Measurements from ENCODE around the gene TMEM175.

The TMEM175 gene

GRCh38 chr4:968621-969394, 36.5 kb downstream of the TMEM175 start (continued):
- TF ChIP-seq, protein P1, sequence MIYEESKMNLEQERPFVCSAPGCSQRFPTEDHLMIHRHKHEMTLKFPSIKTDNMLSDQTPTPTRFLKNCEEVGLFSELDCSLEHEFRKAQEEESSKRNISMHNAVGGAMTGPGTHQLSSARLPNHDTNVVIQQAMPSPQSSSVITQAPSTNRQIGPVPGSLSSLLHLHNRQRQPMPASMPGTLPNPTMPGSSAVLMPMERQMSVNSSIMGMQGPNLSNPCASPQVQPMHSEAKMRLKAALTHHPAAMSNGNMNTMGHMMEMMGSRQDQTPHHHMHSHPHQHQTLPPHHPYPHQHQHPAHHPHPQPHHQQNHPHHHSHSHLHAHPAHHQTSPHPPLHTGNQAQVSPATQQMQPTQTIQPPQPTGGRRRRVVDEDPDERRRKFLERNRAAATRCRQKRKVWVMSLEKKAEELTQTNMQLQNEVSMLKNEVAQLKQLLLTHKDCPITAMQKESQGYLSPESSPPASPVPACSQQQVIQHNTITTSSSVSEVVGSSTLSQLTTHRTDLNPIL (CRISPR knock-in tag; IDR thresholded peaks at IDR 0.05; ENCODE audit: low read depth), result no peak
- TF ChIP-seq ESRRG (CRISPR knock-in tag; IDR thresholded peaks at IDR 0.05), result no peak
- TF ChIP-seq SNAI2 (CRISPR knock-in tag; IDR thresholded peaks at IDR 0.05), result no peak
- no peak for TF ChIP-seq ZFP30 (CRISPR knock-in tag; IDR thresholded peaks at IDR 0.05)
- no peak for TF ChIP-seq ZNF70 (CRISPR knock-in tag; IDR thresholded peaks at IDR 0.05)
- TF ChIP-seq POU6F1 (CRISPR knock-in tag; IDR thresholded peaks at IDR 0.05; ENCODE audit: borderline replicate concordance, low read depth), result no peak
- no peak for TF ChIP-seq TCF4 (CRISPR knock-in tag; IDR thresholded peaks at IDR 0.05; ENCODE audit: borderline replicate concordance)
- no peak for TF ChIP-seq PATZ1 (CRISPR knock-in tag; IDR thresholded peaks at IDR 0.05; ENCODE audit: borderline replicate concordance)
- TF ChIP-seq ISL1 (CRISPR knock-in tag; IDR thresholded peaks at IDR 0.05), result no peak
- no peak for TF ChIP-seq GLIS3 (CRISPR knock-in tag; IDR thresholded peaks at IDR 0.05)

DNA sequence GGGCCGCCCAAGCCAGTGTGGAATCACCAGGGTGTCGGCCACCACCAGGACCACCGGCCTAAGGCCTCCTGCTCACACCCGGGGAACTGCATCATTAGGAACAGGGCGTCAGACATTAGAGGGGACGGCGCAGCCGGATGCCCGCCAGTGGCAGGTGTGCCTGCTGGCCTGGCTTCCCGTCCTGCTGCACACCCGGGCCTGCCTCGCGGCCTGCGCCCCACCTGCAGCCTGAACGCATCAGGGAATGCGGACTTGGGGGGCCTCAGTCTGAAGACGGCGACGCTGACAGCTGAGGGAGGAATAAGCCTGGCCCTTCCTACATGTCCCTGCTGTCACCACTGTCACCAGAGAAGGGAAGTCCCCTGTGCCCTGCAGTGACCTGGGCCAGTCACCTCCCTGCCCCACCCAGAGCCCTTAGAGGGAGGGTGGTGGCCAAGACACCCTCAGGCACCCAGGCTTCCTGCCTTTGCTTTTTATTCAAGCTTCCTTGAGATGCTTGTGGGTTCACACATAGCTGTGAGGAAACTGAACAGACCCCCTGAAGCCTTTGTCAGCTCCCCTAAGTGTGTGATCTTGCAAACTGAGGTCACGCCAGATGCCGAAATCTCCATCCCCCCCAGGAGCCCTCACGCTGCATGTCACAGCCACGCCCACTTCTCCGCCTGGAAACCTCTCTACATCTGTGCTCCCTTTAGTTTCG, 37.9 kb downstream of the TMEM175 start:
- TF ChIP-seq PPARA (CRISPR knock-in tag; IDR thresholded peaks at IDR 0.05; ENCODE audit: borderline replicate concordance) (no peak), OSR1 (CRISPR knock-in tag; IDR thresholded peaks at IDR 0.05) (no peak), TCF4 (CRISPR knock-in tag; IDR thresholded peaks at IDR 0.05; ENCODE audit: borderline replicate concordance) (no peak), BACH2 (CRISPR knock-in tag; IDR thresholded peaks at IDR 0.05; ENCODE audit: borderline replicate concordance) (no peak), TOX (CRISPR knock-in tag; IDR thresholded peaks at IDR 0.05; ENCODE audit: borderline replicate concordance) (no peak), ZNF8 (CRISPR knock-in tag; IDR thresholded peaks at IDR 0.05) (no peak)
- no peak for ATAC-seq

- ATAC-seq, result no peak
- no peak for TF ChIP-seq TOX (CRISPR knock-in tag; IDR thresholded peaks at IDR 0.05; ENCODE audit: borderline replicate concordance)
- TF ChIP-seq ZFP30 (CRISPR knock-in tag; IDR thresholded peaks at IDR 0.05), result no peak
- TF ChIP-seq ZC3H10 (CRISPR knock-in tag; IDR thresholded peaks at IDR 0.05), result no peak
- TF ChIP-seq CSRNP3 (CRISPR knock-in tag; IDR thresholded peaks at IDR 0.05), result no peak
- TF ChIP-seq POU6F1 (CRISPR knock-in tag; IDR thresholded peaks at IDR 0.05; ENCODE audit: borderline replicate concordance, low read depth), result no peak
- TF ChIP-seq GLIS3 (CRISPR knock-in tag; IDR thresholded peaks at IDR 0.05), result no peak
- no peak for TF ChIP-seq PATZ1 (CRISPR knock-in tag; IDR thresholded peaks at IDR 0.05; ENCODE audit: borderline replicate concordance)
- no peak for TF ChIP-seq BACH2 (CRISPR knock-in tag; IDR thresholded peaks at IDR 0.05; ENCODE audit: borderline replicate concordance)
- no peak for TF ChIP-seq ISL1 (CRISPR knock-in tag; IDR thresholded peaks at IDR 0.05)
- TF ChIP-seq ARNTL (CRISPR knock-in tag; IDR thresholded peaks at IDR 0.05; ENCODE audit: borderline replicate concordance, low read depth), result no peak
- no peak for TF ChIP-seq RARB (CRISPR knock-in tag; IDR thresholded peaks at IDR 0.05)
- no peak for TF ChIP-seq ESRRG (CRISPR knock-in tag; IDR thresholded peaks at IDR 0.05)
- no peak for TF ChIP-seq OSR1 (CRISPR knock-in tag; IDR thresholded peaks at IDR 0.05)
- TF ChIP-seq CSDC2 (CRISPR knock-in tag; IDR thresholded peaks at IDR 0.05), result no peak
- TF ChIP-seq, protein P1 (CRISPR knock-in tag; IDR thresholded peaks at IDR 0.05; ENCODE audit: low read depth), result no peak
- no peak for TF ChIP-seq SNAI2 (CRISPR knock-in tag; IDR thresholded peaks at IDR 0.05)
Measured at GRCh38 chr4:970854-971520, 38.7 kb downstream of the TMEM175 start.

Measured in SK-N-SH treated with all-trans-retinoic acid at 6 μM for 48 hours (cell line).